ENCODE measurements around the gene CIAO2A.
"Not testable (repeated sequence)": the region's sequence is repeated elsewhere in the genome, so short reads cannot be mapped to it uniquely, and the experiment has no call there.

The CIAO2A gene

GRCh38 chr15:64112073-64112772 lies 18.6 kb upstream of the CIAO2A start:
- DNase-seq (ENCODE audit: low spot score), result no peak
- in situ Hi-C loops (cut with MboI; ENCODE audit: low pct_unique_long_range_greater_than_20kb, low sequenced_read_pairs, unreplicated experiment), result no loop called here
- no peak for TF ChIP-seq CTCF (IDR thresholded peaks at IDR 0.05; ENCODE audit: extremely low read depth, insufficient read depth, missing control alignments)

DNA sequence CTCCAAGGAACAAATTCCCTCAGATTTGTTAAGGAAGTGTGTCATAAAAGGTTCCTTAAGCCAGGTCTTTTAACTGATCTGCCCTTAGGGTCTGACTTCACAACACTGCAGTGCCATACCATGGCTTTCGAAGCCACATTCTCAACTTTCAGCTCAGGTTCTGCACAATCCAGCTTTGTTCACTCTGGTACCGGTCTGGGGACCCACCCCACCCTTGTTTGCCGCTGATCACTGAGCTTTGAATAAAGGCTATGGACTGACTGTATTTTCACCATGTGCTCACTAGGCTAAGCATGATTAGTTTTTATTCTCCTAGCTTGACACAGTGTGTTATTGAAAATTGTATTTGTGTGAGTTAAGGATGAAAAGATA lies 18.0 kb upstream of the CIAO2A start:
- no peak for DNase-seq (ENCODE audit: low spot score)
- TF ChIP-seq CTCF (IDR thresholded peaks at IDR 0.05; ENCODE audit: extremely low read depth, insufficient read depth, missing control alignments), result no peak
- in situ Hi-C loops (cut with MboI; ENCODE audit: low pct_unique_long_range_greater_than_20kb, low sequenced_read_pairs, unreplicated experiment), result no loop called here

DNA sequence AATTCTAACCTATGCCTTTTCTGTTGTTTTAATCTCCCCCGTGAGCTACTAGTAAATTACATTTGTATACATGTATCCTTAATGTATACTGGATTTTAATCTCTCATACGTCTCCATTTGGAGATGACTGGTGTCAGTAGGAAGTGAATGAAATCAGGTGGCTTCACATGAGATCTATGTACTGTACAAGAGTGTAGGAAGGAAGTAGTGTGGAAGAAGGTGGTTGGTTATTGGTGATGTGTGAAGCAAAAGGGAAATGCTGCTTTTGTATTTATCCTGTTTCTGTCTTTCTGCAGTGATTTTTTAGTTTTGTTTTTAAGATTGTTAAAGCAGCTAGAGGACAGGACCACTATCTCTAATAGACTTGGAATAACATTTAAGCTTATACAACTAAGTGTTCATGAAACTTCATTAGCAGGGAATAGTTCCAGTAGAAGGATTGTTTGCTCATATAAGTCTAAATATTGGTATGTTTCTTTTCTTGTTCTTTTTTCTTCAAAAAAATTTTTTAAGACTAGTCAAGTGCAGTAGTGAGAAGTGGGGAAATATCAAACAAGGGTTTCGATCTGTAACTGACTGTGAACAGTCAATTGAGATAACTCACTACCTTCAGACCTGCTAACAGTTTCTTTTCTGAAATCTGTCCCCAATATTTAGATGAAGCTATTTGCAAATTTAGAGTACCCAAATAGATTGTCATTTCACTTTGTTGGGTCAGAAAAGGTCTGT lies 17.5 kb upstream of the CIAO2A start:
- peak; percentile 26 for DNase-seq (ENCODE audit: low spot score)
- TF ChIP-seq CTCF (IDR thresholded peaks at IDR 0.05; ENCODE audit: extremely low read depth, insufficient read depth, missing control alignments), result no peak
- in situ Hi-C loops (cut with MboI; ENCODE audit: low pct_unique_long_range_greater_than_20kb, low sequenced_read_pairs, unreplicated experiment), result no loop called here

DNA sequence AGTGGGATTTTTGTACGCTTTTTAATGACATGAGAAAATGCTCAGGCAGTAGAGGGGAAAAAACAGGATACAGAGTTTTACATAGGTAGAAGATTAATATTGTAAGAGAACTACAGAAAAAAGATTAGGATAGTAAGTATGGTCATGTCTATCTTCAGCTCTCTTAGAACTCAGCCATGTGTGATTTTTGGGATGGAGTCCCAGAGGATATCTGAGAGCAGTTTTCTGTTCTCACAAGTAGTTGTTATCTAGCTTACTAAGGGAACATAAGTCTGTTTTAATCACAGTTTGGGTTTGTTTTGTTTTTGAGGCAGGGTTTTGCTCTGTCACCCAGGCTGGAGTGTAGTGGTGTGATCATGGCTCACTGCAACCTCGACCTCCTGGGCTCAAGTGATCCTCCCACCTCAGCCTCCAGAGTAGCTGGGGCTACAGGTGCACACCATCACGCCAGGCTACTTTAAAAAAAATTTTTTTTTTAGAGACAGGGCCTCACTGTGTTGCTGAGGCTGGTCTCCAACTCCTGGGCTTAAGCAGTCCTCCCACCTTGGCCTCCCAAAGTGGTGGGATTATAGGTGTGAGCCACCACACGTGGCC lies 16.6 kb upstream of the CIAO2A start:
- in situ Hi-C loops (cut with MboI; ENCODE audit: low pct_unique_long_range_greater_than_20kb, low sequenced_read_pairs, unreplicated experiment); DNase-seq (ENCODE audit: low spot score): not testable (repeated sequence)

DNA sequence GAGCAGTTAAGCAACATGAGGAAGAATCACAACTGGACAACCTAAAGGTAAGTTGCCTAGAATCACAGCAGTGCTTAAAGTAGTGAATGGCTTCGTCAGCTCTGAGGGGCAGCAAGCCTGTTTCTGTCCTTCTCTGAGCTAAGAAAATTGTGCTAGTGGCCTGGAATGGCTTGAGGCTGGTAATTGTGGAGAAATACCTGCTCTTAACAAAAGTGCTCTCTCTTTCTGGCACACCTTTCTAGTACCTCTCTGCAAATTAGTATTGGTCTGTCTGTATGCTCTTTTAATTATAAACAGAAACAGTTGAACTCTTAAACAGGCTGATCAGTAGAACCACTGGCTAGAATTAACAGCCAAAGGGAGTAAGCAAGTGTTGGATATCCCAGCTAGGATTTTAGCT lies 13.7 kb upstream of the CIAO2A start:
- no peak for DNase-seq (ENCODE audit: low spot score)
- TF ChIP-seq CTCF (IDR thresholded peaks at IDR 0.05; ENCODE audit: extremely low read depth, insufficient read depth, missing control alignments), result no peak
- in situ Hi-C loops (cut with MboI; ENCODE audit: low pct_unique_long_range_greater_than_20kb, low sequenced_read_pairs, unreplicated experiment), result no loop called here

- no peak for DNase-seq (ENCODE audit: low spot score)
- in situ Hi-C loops (cut with MboI; ENCODE audit: low pct_unique_long_range_greater_than_20kb, low sequenced_read_pairs, unreplicated experiment), result no loop called here
- TF ChIP-seq CTCF (IDR thresholded peaks at IDR 0.05; ENCODE audit: extremely low read depth, insufficient read depth, missing control alignments), result no peak
Observed at GRCh38 chr15:64105113-64105704, 11.6 kb upstream of the CIAO2A start.

- in situ Hi-C loops (cut with MboI; ENCODE audit: low pct_unique_long_range_greater_than_20kb, low sequenced_read_pairs, unreplicated experiment), result no loop called here
- no peak for DNase-seq (ENCODE audit: low spot score)
- TF ChIP-seq CTCF (IDR thresholded peaks at IDR 0.05; ENCODE audit: extremely low read depth, insufficient read depth, missing control alignments), result no peak
Observed at GRCh38 chr15:64102497-64102896, 8.9 kb upstream of the CIAO2A start.

All from GM13977 (cell line).